NCI-H526 treated with DMSO at 0.1 percent for 48 hours (cell line): ENCODE results near the gene TOR2A.
A peak's percentile ranks its signal among the peaks of the same experiment; 100 is the strongest.

Experiments
- DNase-seq: peaks from one replicate; lab custom pipeline; 2025; lab: John Stamatoyannopoulos, UW

The TOR2A gene

DNA sequence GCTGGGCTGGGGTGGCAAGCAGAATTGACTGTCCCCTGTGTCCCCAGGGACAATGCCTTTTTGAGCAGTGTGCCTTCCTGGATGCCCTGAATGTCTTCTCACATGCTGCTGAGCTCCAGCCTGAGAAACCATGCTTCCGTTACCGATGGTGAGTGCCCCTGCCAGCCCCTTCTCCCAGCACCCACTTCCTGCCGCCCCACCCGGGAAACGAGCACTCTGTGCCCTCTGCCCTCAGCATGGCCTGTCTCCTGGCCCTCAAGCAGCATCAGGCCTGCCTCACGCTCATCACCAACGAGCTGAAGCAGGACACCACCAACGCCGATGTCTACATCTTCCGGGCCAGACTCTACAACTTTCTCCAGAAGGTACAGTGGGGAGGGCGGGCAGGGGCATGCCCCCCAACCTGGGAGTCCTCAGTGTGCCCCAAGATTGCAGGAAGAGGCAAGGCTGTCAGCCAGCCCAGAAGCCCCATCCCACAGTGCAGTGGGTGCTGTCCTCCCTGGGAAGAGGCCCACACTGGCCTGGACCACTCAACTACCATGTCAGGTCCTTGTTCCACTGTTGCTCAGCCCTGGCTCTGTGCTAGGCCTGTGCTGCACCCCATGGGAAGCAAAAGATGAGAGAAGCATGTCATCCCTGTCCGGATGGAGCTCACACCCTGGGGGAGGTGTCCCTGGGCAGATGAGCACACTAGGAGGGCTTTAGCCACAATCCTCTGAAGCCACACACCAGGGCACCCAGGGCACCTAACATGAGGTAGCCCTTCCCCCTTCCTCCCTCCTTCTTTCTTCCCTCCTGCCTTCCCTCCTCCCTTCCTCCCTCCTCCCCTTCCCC is 14.8 kb downstream of the TOR2A start:
- DNase-seq = no peak

DNA sequence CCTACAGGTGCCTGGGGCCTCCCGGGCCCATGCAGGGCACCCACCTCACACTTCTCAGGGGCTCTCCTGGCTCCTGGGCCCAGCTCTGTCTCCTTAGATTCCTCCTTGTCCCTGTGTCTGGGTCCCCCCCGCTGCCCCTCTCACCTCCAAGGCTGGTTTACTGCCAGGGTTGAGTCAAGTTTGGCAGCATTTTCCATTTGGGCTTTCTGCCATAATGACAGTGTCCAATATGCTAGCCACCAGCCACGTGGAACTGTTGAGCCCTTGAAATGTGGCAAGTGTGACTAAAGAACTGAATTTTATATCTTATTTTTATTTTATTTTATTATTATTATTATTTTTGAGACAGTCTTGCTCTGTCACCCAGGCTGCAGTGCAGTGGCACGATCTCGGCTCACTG is 17.3 kb downstream of the TOR2A start:
- DNase-seq = no peak

- DNase-seq = no peak
These were observed 18.7 kb downstream of the TOR2A start for GRCh38 chr9:127716412-127716811.

- peak; percentile 66 for DNase-seq
These were observed 19.4 kb downstream of the TOR2A start, which contains the start of the genes PTRH1 and TTC16 for GRCh38 chr9:127715470-127716337. TSS of gene PTRH1 (minus strand) at chr9:127715663. CDS start at chr9:127715639, 24 bp downstream. TSS of gene TTC16 (plus strand) at chr9:127716079. CDS start at chr9:127716146, 67 bp downstream.

GRCh38 chr9:127714951-127715469 is 20.1 kb downstream of the TOR2A start:
- no peak for DNase-seq

GRCh38 chr9:127714020-127714750 is 20.9 kb downstream of the TOR2A start:
- DNase-seq = no peak

DNA sequence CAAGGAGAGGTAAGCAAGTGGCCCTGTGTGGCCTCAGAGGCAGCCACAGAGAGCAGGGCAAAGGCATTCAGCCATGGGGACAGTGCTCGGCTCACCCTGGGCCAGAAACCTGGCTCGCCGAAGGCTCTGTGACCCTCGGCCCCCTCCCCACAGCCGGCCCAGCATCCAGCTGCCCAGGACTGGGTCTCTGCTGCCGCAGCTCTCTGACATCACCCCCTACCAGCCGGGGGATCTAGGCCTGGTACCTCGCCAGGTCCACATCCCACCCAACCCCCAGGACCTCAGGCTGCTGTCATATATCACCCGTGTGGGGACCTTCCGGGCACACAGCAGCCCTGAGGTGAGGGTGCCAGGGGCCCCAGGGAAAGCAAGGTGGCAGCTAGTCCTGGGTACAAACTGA is 22.2 kb downstream of the TOR2A start:
- no peak for DNase-seq

GRCh38 chr9:127712371-127712770 is 22.7 kb downstream of the TOR2A start:
- DNase-seq = no peak

GRCh38 chr9:127711831-127712274 is 23.2 kb downstream of the TOR2A start:
- DNase-seq = no peak

DNA sequence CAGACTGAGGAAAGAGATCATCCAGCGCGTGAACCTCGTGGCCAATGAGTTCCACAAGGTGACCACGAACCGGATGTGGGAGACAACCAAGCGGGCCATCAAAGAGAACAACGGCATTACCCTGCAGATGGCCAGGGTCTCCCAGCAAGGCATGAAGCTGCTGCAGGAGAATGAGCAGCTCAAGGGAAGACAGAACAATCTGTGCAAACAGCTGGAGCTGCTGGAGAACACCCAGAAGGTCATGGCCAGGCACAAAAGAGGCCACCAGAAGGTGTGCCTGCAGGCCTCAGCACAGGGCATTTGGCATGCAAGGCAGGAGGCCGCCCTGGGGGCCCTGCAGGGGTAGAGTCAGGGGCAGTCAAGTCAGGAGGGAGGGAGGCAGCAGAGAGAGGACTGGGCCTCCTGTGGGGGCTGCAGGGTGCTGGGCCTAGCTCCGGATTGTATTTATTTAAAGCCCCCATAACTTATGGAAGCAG is 23.8 kb downstream of the TOR2A start:
- DNase-seq = no peak

DNA sequence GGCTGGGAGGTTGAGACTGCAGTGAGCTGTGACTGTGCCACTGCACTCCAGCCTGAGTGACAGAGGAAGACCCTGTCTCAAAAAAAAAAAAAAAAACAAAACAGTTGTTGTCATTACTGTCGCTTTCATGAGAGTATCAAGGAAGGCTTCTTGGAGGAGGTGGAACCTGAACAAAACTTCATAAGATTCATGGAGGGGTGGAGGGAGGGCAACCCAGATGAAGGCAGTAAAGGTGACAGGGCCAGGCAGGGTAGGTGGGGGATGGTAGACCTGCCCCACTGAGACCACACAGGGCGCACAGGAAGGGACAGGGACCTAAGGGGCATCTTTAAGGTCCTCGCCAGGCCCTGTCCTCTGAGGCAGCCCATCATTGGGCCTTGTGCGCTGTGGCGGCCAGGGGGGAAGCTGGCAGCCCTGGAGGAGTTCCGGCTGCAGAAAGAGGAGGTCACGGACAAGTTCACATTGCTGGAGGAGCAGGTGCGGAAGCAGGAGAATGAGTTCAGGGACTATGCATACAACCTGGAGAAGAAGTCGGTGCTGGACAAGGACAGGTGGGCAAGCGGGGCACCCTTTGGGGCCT is 24.8 kb downstream of the TOR2A start:
- no peak for DNase-seq

DNA sequence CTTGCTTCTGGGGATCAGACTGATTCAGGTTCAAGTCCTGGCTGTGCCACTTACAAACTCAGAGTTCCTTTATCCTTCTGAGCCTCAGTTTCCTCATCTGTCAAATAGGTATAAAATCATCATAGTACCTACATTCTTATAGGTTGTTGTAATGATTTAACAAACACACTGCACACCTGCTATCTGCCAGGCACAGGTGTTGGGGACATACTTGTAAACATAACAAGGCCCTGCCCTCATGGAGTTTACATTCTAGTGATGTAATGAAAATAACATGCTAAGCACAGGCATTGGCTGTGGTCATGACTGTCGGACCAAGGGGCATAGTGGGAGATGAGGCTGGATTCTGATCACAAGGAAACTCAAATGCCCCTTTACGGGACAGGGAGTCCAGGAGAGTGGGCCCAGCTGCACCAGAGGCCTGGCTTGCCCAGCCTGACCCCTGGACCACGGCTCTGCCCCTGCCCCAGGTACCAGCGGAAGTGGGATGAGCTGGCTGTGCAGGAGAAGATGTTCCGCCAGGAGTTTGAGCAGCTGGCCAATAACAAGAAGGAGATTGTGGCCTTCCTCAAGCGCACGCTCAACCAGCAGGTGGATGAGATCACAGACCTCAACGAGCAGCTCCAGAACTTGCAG is 26.0 kb downstream of the TOR2A start:
- no peak for DNase-seq

DNA sequence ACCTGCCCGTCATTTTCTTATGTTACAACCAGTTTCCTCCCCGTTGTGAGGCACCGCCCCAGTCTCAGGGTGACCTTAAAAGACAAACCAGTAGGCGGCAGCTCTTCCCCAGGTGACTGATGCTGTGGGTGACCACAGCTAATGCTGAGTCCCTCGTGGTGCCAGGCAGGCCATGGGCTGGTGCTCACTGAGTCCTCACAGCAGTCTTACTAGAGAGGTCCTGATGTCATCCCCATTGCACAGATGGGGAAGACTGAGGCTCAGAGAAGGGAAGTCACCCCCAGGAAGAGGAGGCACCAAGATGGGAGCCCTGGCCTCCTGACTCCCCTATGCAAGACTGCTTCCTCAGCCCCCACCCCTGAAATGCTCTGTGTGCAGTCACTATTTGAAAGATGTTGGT is 27.3 kb downstream of the TOR2A start:
- DNase-seq = peak; percentile 6

DNA sequence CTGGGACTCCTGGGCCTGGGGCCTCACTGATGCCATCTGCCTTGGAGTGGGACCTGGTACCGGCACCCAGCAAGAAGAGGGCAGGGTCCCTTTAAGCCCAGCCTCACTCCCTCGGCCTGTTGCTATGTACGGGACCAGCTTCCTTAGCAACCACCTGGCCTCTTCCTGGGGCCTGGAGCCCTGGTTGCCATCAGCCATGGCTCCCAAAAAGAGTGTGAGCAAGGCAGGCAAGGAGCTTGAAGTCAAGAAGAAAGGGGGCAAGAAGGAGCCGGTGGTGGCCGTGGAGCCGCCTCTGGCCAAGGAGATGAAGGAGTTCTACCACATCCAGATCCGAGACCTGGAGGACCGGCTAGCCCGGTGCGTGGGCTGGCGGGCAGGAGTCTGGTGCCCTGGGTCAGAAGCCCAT is 28.3 kb downstream of the TOR2A start, which contains the start of gene CFAP157:
CFAP157 (plus strand) TSS at position 153 of the 406 bp plus-strand sequence; CDS start at position 197, 44 bp downstream.
- DNase-seq = no peak

GRCh38 chr9:127705577-127706379 is 29.3 kb downstream of the TOR2A start:
- DNase-seq = no peak

DNA sequence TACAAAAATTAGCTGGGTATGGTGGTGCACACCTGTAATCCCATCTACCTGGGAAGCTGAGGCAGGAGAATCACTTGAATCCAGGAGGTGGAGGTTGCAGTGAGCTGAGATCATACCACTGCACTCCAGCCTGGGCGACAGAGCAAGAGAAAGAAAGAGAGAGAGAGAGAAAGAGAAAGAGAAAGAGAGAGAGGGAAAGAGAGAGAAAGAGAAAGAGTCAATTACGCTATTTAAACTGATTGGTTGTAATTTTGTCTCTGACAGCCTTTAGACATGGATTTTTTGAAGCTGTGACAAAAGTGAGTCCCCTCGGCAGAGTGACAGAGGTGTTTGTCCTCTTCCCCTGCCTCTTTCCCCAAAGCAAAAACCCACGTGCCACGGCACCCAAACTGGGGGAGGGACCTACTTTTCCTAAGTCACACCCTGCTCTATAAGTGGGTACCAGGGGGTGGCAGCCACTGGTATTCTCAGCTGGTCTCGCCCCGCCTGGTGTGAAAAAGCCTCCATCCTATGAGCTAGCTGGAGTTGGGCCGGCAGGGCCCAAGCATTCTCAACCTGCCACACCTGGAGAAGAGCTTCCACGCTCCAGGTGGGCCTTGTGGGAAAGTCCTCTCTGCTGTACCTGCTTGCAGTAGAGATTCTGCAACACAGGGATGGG is 31.7 kb downstream of the TOR2A start:
- no peak for DNase-seq

- peak; percentile 70 for DNase-seq
These were observed 34.4 kb downstream of the TOR2A start for GRCh38 chr9:127700594-127701255.

DNA sequence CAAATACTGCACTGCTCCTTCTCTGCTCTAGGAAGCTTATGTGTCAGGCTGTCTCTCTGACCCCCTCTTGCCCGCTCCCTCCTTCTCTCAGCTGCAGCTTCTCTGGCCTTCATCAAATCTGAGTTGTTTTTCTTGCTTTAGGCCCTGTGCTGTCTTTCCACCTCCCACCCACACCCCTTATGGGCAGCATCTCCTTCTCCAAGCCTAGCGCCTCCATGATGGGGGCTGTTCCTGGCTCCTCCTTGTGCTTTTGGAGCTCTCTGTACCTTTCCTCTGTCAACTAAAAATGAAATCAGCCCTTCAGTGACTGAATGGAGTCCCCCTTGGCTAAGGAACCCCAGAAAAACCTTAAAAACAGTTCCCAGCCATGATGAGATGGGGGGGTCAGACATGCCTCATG is 35.0 kb downstream of the TOR2A start:
- DNase-seq = no peak
